IPS-18c (cell line): ENCODE measurements around the gene NDNF.

Experiments
- H3K4me3 ChIP-seq: 2 replicates; pipeline ENCODE4 v1.7.0; 2013; ENCODE audit warnings: low read depth, mild to moderate bottlenecking, low read length, moderate library complexity; ENCODE audit not compliant: insufficient read depth
- H3K9me3 ChIP-seq: one replicate; pipeline ENCODE4 v1.6.1; 2013; ENCODE audit warnings: mild to moderate bottlenecking, low read length, moderate library complexity; ENCODE audit not compliant: control insufficient read depth, insufficient read depth

NDNF gene, protein sequence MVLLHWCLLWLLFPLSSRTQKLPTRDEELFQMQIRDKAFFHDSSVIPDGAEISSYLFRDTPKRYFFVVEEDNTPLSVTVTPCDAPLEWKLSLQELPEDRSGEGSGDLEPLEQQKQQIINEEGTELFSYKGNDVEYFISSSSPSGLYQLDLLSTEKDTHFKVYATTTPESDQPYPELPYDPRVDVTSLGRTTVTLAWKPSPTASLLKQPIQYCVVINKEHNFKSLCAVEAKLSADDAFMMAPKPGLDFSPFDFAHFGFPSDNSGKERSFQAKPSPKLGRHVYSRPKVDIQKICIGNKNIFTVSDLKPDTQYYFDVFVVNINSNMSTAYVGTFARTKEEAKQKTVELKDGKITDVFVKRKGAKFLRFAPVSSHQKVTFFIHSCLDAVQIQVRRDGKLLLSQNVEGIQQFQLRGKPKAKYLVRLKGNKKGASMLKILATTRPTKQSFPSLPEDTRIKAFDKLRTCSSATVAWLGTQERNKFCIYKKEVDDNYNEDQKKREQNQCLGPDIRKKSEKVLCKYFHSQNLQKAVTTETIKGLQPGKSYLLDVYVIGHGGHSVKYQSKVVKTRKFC

DNA sequence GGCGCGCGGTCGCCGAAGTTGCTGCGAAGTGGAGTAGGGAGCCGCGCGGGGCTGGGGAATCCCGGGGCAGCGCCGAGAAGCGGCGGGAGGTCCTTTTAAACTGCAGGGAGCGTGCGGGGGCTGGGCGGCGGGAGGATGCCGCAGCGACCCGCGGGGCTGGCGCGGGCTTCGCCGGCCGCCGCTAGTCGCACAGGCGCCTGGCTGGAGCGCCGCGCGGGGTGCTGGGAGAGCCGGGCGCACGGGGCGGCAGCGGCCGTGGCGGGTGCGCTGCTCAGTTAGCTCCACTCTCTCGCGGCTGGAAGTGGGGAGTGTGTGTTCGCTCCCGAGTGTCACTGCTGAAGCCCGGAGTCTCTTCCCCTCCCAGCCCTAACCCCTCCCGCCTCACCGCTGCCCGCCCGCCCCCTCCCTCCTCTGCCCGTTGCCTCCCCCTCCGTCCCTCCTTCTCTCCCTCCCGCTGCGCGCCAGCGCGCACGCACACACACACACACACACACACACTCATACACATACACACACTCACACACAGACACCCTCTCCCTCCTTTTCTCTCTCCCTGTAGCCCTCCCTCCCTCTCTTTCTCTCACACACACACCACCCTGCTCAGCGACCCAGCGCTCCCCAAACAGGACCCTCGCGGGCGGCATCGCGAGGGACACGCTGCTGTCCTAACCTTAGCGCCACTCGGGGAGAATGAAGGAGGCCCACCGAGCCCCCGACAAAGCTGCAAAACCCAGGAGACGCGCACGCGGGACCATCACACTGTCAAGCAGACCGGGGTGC is at the start of gene NDNF:
Gene NDNF, minus strand, starts transcription at position 312 of the 780 bp plus-strand sequence. CDS start 26,698 bp downstream, outside the sequence.
- Histone ChIP-seq H3K4me3 (peak within 1 kb of the TSS; percentile 75), H3K9me3 (no peaks in the 10 kb centered on the region)

DNA sequence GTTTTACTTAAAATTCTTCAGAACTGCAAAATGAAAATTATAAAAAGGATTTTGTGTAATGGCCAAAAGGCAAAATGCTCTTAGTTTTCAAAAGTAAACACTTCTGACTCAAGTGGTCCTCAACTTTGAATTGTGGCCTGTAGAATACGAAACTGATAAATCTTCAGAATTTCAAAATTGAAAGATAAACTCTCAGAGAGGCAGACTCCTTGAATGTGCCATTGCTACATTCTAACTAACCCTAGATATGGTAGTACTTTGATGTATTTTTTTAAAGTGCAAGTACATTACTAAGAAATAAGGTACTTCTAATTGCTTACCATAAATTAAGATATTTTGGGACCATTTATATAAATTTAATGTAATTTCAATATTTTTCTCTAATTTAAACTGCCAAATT is 47.4 kb upstream of the NDNF start:
- H3K4me3 ChIP-seq, result no peak overlapping the region
- H3K9me3 ChIP-seq, result peaks cover 2% of the 10 kb centered on the region

DNA sequence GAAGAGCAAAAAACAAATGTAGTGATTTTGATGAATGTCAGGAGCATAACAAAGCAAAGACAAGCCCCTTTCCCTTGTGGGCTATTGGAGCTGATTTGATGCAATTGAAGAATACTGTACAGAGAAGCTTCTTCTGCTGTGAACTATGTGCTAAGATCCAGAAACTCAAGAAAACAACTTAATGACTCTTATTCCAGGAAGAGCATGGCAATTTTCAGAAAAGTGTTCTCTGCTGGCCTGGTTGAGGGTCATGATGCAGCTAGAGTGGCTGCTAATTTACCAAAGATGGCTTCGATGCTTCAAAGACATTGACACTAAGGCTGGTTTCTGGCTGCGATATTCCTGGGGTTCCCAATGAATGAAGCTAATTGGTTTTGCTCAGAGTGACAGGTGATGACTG is 46.0 kb upstream of the NDNF start:
- Histone ChIP-seq H3K4me3 (no peak overlapping the region), H3K9me3 (peaks cover 2% of the 10 kb centered on the region)

DNA sequence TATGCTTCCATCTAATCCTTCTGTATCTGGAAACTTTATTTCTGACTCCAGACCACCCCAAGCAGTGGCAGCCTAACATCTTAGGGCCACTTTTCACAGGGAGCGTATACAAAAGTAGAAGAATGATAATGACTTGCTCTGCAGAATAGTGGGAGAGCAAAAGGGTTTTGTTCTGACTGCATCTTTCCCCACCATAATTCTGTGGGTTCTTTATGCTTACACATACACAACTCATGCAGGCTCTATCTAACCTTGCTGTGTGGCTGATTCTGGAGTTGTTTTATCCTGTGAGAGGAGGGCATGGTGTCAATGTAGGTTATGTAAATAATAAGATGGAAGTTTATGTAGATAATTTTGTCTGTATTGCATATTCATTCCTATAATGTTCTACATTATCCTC is 42.4 kb upstream of the NDNF start:
- no peaks in the 10 kb centered on the region for H3K9me3 ChIP-seq

DNA sequence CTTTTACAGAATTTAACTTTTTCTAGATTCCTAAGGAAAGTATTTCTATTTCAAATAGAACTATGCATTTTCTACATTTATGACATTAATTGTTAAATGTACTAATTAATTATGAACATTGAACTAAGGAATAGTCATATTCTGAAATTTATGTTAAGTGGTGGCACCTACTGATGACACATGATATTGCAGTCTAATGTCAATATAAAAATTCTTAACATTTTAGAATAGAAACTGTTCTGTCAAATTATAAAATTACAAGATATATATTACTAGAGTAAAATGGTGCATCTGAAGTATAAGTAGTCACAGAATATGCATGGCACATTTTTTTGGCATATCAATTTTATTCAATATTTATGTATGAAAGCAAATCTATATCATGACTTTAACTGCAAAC is 40.2 kb upstream of the NDNF start:
- Histone ChIP-seq H3K4me3 (no peak overlapping the region), H3K9me3 (no peaks in the 10 kb centered on the region)

More for the DNA sequence above, 42.4 kb upstream of the NDNF start:
- no peak overlapping the region for H3K4me3 ChIP-seq

DNA sequence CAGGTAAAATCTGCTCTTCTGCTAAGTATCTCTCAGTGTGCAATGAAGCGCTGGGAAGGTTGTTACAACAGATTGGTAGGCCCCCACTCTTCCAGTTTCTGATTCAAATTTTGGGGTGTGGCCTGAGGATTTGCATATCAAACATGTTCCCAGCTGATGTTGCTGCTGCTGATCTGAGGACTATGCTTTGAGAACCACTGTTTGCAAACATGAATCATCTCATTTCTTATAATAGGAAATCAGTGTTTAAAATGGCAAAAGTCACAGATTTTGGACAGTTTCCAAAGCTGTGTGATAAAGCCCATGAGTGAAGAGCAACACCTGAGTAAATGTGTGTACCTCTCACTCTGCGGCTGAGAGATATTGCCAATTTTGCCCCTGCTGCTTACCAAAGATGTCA is 36.2 kb upstream of the NDNF start:
- H3K9me3 ChIP-seq, result no peaks in the 10 kb centered on the region
- no peak overlapping the region for H3K4me3 ChIP-seq

DNA sequence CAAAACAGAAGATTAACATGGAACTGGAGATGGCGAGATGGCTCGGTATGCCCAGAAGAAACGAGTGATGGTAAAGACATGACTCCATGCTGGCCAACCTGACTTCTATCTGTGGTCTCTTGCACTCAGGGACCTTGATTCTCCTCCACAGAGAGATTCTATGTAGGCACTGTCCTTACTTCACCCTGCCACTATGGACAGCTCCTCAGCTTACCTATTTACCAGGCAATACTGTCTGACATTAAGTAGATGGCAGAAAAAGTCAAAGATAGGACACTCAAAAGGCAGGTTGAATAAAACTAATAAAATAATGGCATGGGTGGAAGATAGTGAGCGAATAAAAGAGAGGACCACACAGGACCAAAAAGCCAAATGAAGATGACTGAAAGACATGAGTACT is 35.2 kb upstream of the NDNF start:
- H3K9me3 ChIP-seq, result no peaks in the 10 kb centered on the region
- H3K4me3 ChIP-seq, result no peak overlapping the region

DNA sequence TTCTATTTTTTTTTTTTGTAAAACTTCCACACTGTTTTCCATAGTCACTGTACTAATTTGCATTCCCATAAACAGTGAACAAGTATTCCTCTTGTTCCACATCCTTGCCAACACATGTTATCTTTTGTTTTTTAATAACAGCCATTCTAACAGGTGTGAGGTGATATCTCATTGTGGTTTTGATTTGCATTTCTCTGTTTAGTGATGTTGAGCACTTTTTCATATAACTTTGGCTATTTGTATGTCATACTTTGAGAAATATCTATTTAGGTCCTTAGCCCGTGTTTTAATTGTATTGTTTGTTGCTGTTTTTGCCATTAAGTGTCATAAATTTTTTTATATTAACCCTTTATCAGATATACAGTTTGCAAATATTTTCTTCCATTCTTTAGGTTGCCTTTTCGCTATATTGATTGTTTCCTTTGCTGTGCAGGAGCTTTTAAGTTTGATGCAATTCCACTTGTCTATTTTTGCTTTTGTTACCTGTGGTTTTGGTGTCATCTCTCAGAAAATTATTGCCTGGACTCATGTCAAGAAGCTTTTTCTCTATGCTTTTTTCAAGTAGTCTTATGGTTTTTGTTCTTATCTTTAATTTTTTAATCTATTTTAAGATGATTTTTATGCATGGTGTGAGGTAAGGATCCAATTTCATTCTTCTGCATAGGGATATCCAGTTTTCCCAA is 27.9 kb upstream of the NDNF start:
- H3K9me3 ChIP-seq, result no peaks in the 10 kb centered on the region
- H3K4me3 ChIP-seq, result no peak overlapping the region

DNA sequence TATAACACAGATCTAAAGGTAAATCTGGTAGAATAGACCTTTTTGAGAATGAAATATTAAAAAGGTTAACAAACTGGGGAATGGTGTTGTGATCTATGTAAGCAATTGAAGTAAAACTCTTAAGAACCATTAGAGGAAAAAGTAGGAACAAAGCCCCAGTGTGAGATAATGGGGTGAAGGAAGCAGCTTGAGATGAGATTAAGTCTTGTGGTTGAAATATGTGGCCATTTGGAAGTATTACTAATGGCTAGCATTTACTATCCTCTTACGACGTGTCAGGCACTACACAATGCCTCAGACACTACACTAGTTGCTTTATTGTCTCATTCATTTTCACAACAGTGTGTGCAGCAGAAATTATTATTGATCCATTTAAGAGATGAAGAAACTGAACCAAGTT is 25.9 kb upstream of the NDNF start:
- no peak overlapping the region for H3K4me3 ChIP-seq
- no peaks in the 10 kb centered on the region for H3K9me3 ChIP-seq

DNA sequence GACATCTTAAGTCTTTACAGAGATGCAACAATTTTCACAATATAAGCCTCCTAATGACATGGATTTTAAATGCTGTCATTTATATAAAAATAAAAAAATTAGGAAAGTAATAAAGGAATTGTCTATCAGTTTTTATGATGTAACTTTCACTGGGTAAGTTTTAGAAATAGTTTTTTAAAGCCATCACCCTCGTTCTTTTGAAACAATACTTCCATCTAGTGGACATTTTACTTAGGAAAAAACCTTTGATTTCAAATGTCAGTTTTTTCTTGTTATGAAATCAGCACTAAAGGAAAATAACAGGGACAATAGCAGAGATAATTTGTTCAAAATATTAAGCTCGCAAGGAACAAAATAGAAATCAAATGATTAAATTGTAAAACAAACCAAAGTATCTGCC is 24.3 kb upstream of the NDNF start:
- Histone ChIP-seq H3K9me3 (no peaks in the 10 kb centered on the region), H3K4me3 (no peak overlapping the region)

DNA sequence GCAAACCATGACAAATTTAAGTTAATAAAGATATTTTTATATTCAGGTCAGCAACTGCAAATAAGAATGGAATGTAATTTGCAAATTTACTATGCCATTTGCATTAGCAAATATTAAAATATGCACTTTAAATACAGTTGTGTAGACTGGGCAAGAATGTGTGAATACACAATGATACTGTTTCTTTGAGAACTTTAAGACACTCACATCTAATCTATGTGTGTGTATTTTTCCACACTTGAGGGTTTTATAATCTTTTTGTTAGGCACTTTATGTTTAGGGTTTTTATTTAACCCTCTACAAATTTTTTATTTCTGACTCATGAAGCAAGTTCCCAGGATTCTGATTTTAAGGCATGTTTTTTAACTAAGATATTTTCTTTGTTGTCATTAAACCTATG is 23.9 kb upstream of the NDNF start:
- no peaks in the 10 kb centered on the region for H3K9me3 ChIP-seq

DNA sequence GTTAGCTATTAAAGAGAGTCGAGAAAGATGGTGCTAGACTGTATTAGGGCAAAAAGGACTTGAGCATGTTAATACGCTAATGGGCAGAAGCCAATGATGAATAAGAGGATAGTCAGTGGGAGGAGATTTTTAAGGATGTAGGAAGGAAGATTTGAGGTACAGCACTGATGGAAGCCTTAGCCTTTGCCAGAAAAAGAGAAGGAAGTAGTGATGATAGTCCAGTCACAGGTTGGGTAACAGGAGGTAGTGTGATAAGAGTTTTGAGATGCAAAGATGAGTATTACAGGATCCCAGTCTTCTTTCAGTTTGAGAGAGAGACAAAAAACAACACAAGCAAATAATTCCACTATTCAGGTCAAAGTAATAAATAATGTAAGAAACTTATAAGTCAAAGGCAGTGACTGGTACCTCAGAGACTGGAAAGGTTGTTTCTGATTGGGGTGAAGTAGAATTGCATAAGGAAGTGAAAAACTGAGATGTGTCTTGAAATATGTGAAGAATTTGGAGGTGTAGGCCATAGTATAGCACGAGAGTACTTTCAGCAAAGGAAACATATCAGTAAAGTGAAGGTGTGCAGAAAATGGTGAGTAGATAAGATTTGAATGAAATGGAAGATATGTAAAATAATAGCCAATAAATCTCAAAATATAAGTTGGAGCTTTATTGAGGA is 22.1 kb upstream of the NDNF start:
- Histone ChIP-seq H3K4me3 (no peak overlapping the region), H3K9me3 (no peaks in the 10 kb centered on the region)

More for the DNA sequence above, 23.9 kb upstream of the NDNF start:
- H3K4me3 ChIP-seq, result no peak overlapping the region

DNA sequence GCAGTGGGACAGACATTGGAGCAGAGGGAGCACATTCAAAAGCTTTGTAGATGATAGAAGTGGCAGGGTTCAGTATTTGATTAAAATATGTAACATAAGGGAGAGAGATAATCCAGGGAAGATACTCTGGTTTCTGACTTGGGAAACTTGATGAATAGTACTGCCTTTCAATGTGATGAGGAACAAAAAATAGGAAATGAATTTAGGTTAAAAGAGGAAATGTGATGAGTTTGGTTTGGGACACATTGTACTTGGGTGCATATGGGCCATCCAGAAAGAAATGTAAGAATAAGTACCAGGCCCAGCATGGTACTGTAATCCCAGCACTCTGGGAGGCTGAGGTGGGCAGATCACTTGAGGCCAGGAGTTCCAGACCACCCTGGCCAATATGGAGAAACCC is 20.9 kb upstream of the NDNF start:
- Histone ChIP-seq H3K9me3 (no peaks in the 10 kb centered on the region), H3K4me3 (no peak overlapping the region)

DNA sequence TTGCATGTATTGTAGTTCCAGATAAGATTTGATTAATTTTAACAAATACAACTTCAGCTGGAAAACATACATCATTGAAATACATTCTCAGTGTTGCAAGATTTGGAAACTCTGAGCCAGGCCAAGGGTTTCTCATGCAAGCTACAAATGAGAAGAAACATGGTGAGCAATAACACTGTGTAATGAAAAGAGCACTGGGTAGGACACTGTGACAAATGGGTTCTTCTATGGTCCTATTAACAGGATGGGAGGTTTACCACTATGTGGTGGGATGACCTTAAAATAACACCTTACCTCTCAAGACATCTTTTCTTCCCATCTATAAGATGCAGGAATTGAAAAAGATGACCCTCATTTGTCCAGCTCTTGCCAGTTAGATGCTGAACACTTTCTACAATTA is 19.6 kb upstream of the NDNF start:
- Histone ChIP-seq H3K4me3 (no peak overlapping the region), H3K9me3 (no peaks in the 10 kb centered on the region)

DNA sequence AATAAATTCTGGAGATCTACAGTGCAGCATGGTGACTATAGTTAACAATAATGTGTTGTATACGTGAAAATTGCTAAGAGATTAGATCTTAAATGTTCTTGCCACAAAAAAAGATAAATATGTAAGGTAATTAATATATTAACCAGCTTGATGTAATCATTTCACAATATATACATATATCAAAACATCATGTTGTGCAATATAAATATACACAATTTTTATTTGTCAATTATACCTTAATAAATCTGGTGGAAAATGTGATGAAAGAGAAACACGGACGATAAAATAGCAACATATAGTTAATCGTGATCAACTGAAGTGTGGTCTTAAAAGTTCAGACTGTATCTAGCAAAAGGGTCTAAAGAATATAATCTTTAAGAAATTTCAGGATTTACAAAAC is 16.5 kb upstream of the NDNF start:
- H3K9me3 ChIP-seq, result no peaks in the 10 kb centered on the region

DNA sequence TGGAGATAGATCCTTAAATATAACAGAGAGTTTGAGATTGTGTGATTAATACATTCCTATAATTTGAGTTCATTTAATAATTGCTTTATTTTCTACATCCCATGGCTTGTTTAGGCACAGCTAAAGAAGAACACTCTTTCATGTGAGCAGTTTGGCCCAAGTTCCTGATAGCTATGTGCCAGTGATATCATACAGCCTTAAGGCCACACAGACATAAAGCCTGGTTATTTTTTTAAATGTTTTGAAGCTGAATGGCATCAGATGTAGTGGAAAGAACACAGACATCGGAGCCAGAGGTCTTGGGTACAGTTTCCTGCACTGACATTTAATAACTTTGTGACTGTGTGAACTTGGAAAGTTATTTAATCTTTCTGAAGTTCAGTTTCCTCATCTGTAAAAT is 7.0 kb upstream of the NDNF start:
- no peak overlapping the region for H3K4me3 ChIP-seq
- H3K9me3 ChIP-seq, result no peaks in the 10 kb centered on the region

More for the DNA sequence above, 16.5 kb upstream of the NDNF start:
- no peak overlapping the region for H3K4me3 ChIP-seq

DNA sequence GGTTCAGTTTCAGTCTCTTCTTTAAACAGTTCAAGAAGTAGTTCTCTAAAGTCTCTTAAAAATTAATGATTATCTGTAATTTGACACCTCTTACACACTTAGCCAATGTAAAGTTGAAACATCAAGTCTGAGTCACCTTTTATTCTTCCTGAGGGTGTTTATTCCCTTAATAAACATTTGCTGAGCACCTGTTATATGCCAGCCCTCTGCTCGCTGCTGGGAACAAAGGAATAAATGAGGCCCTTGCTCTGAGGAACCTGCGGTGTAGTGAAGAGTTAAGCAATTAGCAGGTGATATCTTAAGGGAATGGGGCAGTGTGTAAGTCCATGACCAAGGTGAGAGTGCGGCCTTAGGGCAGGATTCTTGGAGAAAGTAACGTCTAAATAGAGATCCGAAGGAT is 5.2 kb upstream of the NDNF start:
- Histone ChIP-seq H3K9me3 (no peaks in the 10 kb centered on the region), H3K4me3 (no peak overlapping the region)
